HT1080 (cell line): ENCODE measurements around the gene UMODL1. TPM values are rescaled to one million over a fixed set of nuclear protein-coding genes. Genes with fewer than 3 reads are reported as not detected.
"Not testable (repeated sequence)": the region's sequence is repeated elsewhere in the genome, so short reads cannot be mapped to it uniquely, and the experiment has no call there.

Source experiments
- DNase-seq: peaks from one replicate; pipeline ENCODE4 v3.0.0-alpha.2; 2015; ENCODE audit warnings: low read depth
- total RNA-seq: library from RNA; depleted of rRNA; stranded (reverse); fragments of >200 nt; shearing (Covaris generic); gene quantifications from 2 replicates; pipeline ENCODE4 v1.2.3, GENCODE V29; 2014

UMODL1 gene
- total RNA-seq, 1 experiment from 2014 or later: not detected

DNA sequence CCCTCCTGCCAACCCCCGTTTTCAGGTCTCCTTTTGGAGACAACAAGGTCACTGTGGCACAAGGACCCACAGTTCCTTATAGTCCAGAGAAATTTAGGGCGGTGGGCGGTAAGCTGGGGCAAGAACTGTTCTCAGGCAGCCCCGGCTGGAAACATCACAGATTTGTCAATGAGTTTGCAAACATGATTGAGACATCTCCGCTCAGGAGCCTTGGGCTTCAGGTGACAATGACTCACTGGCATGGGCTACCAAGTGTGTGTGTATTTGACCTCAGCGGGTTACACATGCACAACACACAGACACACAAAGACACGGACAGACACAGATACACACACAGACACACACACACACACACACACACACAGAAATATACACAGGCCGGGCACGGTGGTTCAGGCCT lies 89.6 kb downstream of the UMODL1 start:
- DNase-seq: no peak

DNA sequence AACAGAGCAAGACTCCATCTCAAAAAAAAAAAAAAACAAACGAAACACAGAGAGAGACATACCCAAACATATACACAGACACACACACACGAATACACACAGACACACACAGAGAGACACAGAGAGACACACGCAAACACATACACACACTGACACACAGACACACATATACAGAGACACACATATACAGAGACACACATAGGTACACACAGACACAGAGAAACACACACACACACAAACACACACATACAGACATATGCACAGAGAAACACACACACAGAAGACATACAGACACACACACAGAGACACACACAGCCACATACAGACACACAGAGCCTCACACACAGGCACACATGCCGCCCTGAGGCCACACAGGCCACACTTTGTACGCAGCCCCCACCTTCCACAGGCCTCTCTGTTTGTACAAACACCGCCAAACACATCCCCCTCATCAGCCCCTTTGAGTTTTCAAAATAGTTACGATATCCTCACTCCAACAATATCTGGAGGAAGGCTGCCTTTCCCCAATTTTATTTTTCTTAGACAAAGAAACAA lies 90.4 kb downstream of the UMODL1 start:
- no peak for DNase-seq

- no peak for DNase-seq
Observed at GRCh38 chr21:42161956-42162681, 91.0 kb downstream of the UMODL1 start.

DNA sequence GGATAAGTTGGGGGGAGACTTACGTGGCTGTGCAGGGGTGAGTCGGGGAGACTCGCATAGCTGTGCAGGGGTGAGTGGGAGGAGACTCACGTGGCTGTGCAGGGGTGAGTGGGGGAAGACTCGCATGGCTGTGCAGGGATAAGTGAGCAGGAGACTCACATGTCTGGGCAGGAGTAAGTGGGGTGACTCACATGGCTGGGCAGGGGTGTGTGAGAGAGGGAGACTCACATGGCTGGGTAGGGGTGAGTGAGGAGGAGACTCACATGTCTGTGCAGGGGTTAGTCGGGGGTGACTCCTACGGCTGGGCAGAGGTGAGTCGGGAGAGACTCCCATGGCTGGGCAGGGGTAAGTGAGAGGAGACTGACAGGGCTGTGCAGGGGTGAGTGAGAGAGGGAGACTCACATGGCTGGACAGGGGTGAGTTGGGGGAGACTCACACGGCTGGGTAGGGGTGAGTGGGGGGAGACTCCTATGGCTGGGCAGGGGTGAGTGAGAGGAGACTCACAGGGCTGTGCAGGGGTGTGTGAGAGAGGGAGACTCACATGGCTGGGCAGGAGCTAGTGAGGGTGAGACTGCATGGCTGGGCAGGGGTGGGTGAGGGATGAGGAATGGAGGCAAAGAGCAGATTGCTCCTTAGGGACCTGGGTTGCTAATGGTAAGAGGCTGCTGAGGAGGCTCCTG lies 91.9 kb downstream of the UMODL1 start:
- peak; percentile 49 for DNase-seq

DNA sequence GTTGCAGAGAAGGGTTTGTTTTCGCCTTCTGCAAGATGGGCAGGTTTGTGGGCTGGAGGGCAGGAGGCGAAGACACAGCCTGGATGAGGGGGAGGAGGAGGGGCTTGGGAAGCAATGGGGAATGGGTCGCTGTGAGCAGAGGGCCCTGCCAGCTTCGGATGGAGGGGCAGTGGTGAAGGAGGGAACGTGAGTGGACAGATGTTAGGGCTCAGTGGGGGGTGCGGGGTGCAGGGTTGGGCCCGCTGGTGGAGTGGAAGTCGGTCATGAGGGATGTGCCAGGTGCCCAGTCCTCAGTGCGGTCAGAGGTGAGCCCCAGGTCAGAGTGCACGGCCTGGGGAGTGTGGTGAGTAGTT lies 92.4 kb downstream of the UMODL1 start:
- no peak for DNase-seq

DNA sequence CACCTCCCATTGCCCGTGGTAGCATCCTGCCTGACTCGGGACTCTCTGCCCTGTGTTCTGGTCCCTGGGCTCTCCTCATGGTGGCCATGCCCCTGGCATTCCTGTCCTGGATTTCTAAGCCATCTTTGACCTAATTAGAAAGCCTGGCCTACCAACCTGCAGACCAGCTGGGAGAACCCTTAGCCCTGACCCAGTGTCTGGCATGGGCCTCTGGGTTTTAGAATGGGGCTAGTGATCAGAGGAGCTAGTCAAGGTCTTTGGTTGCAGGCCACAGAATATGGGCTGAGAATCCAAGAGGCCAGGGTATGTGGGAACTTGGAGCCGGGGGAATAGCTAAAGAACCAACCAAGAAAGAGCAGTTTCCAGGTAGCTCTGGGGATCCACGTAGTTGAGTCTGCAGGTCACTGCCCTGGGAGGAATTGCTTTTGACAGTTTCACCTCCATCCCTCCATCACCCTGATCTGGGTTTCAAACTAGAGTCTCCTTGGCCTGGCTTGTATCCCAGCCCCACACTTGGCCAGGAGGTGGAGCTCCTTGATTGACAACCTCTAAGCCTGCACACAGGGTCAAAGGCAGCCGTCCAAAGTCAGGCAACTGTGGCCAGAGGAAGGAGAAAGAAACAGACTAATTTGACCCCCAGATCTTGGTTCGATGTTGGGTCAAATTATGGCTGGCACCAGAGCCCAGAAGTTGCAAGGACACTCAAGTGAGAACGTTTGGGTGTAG lies 93.1 kb downstream of the UMODL1 start:
- DNase-seq: no peak

DNA sequence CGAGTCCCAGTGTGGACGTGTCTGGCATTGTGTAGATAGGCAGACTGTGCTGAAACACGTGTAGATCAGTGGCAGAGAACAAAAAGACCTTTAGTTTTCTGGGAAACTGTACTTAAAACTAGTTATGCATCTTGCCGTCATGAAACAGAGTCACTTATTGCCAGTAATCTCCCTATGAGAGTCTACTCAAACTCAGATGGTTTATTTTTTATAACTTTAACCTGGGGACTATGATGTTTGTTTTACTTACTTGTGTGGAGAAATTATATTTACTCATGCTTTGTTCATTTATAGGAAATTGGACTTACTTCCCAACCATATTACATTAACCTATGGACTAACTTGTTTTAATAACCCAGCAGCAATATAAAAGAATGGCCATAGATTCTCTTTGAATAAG lies 93.7 kb downstream of the UMODL1 start:
- no peak for DNase-seq

GRCh38 chr21:42165901-42166300 lies 94.8 kb downstream of the UMODL1 start:
- DNase-seq: no peak

GRCh38 chr21:42169758-42170157 lies 98.6 kb downstream of the UMODL1 start:
- DNase-seq: no peak

DNA sequence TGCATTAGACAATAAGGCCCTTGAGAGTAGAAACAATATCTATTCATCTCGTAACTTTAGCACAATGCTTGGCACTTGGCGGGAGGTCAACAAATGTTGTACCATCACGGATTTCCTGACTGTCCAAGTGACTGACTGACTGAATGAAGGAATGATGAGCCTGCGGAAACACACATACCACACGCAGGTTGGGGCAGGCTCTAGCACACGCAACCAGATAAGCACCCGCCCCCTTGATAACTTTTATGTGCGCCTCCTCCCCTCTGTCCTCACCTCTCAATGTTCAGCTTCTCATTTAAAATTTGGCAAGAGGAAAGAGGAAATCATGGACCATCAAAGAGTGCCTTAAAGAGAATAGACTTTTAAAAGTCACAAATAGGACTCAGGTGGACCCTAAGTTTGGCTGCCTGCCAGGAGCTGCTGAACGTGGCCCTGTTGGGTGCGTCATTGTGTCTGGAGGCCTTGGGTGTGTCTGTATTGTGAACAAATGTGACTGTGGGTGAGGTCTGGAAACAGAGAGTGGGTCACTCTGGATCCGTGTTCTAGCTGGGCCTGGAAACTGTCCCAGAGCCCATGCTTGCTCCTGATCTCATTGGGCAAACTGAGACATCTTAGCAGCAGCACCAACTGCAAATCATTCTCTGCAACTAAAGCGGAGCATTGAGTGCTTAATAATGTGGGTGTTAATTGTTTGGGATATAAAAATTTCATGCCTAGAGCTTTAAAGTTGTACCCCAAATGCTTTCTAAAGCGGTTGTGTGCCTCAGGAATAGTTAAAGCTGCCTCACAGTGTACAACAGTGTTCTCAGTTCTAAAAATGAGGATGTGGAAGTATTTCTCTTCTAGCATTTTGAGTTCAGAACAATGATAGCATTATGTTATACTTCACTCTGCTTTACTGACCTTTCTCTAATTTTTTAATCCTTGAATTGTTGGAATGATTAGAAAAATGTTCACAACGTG lies 100.3 kb downstream of the UMODL1 start:
- no peak for DNase-seq

DNA sequence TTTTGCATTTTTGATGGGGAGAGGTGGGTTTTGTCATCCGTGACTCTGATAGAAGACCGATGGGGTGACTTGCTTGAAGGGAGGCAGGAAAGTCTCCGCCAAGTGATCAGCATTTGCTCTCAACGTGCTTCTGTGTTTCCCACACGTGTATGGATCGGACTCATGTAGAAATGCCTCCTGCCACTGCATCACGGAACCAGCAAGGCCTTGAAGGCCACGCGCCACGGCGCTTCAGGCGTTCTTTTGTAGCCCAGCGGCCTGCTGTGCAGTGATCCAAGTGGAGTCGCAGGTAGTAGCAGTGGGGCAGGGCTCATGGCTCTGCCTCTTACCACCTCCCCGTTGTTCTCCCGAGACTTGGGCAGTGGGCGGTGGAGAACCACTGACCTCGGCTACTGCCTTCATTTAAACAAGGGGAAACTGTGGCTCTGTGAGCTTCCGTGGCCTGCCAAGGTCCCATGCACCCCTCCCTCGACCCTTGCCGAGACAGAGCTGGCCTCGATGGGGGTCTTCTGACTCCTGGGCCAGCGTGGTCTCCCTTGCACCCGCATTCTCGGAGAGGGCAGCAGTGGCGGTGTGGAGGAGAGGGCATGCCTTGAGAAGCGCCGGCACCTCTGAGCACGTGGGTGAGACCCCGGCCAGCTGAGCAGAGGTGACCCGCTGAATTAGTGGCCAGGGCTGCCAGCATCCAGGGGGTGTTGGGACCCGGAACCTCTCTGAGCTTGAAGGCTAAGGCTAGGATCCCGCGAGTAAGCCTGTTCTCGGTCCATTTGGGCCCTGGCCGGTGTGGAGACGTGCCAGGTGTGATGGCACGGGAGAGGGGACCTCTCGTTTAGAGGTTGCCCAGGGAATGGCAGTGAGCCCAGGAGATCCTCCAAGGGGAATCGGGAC lies 101.7 kb downstream of the UMODL1 start:
- no peak for DNase-seq

GRCh38 chr21:42174173-42174572 lies 103.1 kb downstream of the UMODL1 start:
- peak; percentile 28 for DNase-seq

GRCh38 chr21:42175110-42175710 lies 104.1 kb downstream of the UMODL1 start:
- DNase-seq: no peak

DNA sequence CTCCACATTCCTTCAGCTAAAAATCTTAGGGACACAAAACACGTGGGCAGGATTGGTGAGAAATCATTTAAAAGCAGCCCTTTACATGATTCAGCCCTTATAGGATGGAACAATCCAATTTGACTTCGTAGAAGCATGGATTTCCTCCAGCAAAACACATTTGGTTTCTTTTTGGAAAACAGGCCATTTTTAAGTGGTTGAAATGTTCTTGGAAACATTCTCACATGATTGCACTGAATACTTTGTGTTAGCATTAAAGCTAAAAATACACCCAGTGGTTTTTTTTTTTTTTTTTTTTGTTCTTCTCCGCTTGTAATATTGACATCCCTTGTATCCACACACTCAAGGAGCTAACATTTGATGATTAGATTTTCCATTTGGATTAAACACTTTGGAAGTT lies 105.7 kb downstream of the UMODL1 start:
- DNase-seq: no peak

GRCh38 chr21:42179316-42179715 lies 108.2 kb downstream of the UMODL1 start:
- no peak for DNase-seq

DNA sequence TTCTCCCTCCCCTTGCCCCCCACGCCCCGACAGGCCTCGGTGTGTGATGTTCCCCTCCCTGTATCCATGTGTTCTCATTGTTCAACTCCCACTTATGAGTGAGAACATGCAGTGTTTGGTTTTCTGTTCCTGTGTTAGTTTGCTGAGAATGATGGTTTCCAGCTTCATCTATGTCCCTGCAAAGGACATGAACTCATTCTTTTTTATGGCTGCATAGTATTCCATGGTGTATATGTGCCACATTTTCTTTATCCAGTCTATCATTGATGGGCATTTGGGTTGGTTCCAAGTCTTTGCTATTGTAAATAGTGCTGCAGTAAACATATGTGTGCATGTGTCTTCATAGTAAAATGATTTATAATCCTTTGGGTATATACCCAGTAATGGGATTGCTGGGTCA lies 108.9 kb downstream of the UMODL1 start:
- DNase-seq: not testable (repeated sequence)

DNA sequence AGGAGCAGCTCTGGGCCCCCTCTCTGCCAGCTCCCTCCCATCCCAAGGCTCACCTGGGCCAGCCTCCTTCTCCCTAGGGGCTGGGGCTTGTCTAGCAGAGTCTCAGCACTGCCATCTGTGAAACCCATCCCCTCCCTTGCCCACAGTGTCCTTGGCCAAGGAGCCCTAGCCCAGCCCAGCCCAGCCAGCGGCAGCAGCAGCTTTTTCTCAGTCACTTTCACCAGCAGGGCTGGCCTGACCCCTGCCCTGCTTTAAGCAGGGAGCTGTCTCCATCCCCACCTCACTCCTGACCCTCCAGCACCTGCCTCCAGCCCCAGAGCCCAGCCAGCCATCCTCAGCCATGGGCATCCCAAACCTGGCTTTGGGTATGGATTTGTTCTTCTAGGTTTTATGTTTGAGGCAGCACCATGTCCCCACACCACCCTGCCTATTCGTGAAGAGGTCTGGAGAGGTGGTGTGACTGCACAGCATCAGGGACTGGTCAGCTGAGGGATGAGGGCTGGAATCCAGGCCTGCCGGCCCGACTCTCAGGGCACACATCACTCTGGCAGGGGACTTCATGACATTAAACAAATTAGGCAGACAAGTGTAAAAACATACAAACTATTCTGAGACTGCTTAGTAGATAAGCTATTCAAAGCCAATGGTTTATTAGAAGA lies 111.7 kb downstream of the UMODL1 start:
- DNase-seq: no peak

DNA sequence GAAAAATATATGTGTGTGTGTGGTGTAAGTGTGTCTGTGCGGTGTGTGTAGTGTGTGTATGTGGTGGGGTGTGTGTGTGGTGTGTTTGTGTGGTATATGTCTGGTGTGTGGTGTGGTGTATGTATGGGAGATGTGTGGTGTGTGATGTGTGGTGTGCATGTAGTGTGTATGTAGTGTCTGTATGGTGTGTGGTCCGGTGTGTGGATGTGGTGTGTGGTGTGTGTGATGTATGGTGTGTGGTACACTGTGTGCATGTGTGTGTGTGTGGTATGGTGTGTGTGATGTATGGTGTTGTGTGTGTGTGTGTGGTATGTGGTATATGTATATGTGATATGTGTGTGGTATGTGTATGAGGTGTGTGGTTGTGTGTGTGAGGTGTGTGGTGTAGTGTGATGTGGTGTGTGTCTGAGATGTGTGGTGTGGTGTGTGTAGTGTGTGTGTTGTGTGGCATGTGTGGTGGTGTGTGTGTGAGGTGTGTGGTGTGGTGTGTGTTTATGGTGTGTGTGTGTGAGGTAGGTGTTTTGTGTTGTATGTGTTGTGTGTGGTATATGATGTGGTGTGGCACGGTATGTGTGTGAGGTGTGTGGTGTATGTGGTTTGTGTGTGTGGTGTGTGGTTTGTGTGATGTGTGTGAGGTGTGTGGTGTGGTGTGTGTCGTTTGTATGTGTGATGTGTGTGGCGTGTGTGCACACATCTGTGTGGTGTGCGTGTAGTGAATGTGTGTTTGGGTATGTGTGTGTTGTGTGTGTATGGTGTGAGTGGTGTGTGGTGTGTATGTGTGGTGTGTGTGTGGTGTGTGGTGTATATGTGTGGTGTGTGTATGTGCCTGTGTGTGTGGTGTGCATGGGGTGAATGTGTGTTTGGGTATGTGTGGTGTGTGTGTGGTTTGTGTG lies 112.5 kb downstream of the UMODL1 start:
- DNase-seq: no peak
